GM21576 (cell line): ENCODE measurements around the gene BLVRB.
"Not testable (repeated sequence)": the region's sequence is repeated elsewhere in the genome, so short reads cannot be mapped to it uniquely, and the experiment has no call there.

Source experiments
- ATAC-seq: cut with Tn5 transposase; IDR thresholded peaks from one replicate; pipeline ENCODE4 v1.9.1; 2021; ENCODE audit warnings: mild to moderate bottlenecking, moderate library complexity; ENCODE audit not compliant: unreplicated experiment

BLVRB gene

GRCh38 chr19:40452016-40452415 lies 13.5 kb downstream of the BLVRB start:
- no peak for ATAC-seq

GRCh38 chr19:40450664-40451063 lies 14.9 kb downstream of the BLVRB start:
- no peak for ATAC-seq

GRCh38 chr19:40449506-40449905 lies 16.0 kb downstream of the BLVRB start:
- no peak for ATAC-seq

GRCh38 chr19:40446263-40446784 lies 19.2 kb downstream of the BLVRB start:
- ATAC-seq, result no peak

- no peak for ATAC-seq
These were observed 19.7 kb downstream of the BLVRB start for GRCh38 chr19:40445780-40446262.

- ATAC-seq, result no peak
These were observed 20.7 kb downstream of the BLVRB start for GRCh38 chr19:40444825-40445312.

- peak; percentile 60 for ATAC-seq
These were observed 21.3 kb downstream of the BLVRB start, which contains the start of gene SERTAD3 for GRCh38 chr19:40444000-40444824. Gene SERTAD3 (minus strand): TSS chr19:40444335. CDS start chr19:40442080, 2,255 bp downstream.

GRCh38 chr19:40443131-40443999 lies 22.2 kb downstream of the BLVRB start:
- ATAC-seq, result peak; percentile 63

GRCh38 chr19:40442328-40443130 lies 23.0 kb downstream of the BLVRB start:
- no peak for ATAC-seq

- ATAC-seq, result no peak
These were observed 23.8 kb downstream of the BLVRB start for GRCh38 chr19:40441719-40442253.

- no peak for ATAC-seq
These were observed 27.3 kb downstream of the BLVRB start for GRCh38 chr19:40438284-40438683.

GRCh38 chr19:40433391-40434216 lies 31.9 kb downstream of the BLVRB start:
- ATAC-seq, result no peak

- not testable (repeated sequence) for ATAC-seq
These were observed 32.8 kb downstream of the BLVRB start for GRCh38 chr19:40432760-40433159.

- no peak for ATAC-seq
These were observed 33.8 kb downstream of the BLVRB start for GRCh38 chr19:40431698-40432097.

GRCh38 chr19:40430242-40430641 lies 35.3 kb downstream of the BLVRB start:
- not testable (repeated sequence) for ATAC-seq

GRCh38 chr19:40428197-40428596 lies 37.3 kb downstream of the BLVRB start:
- not testable (repeated sequence) for ATAC-seq

- peak; percentile 78 for ATAC-seq
These were observed 39.9 kb downstream of the BLVRB start, which contains the start of gene SERTAD1 for GRCh38 chr19:40425450-40426287. Gene SERTAD1 (minus strand): TSS chr19:40425992. CDS start chr19:40423546, 2,446 bp downstream.
